Measurements from ENCODE around the gene ZNF334.

Gene ZNF334

DNA sequence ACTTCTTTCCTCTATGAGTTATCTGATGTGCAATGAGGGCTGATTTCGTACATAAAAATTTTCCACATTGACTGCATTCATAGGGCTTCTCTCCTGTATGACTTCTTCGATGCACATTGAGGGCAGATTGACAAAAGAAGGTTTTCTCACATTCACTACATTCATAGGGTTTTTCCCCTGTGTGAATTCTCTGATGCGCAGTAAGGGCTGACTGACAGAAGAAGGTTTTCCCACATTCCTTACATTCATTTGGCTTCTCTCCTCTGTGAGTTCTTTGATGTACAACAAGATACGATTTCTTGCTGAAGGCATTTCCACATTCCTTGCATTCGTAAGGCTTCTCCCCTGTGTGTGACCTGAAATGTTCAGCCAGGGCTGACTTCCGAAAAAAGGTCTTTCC, 11.4 kb downstream of the ZNF334 start:
- in situ Hi-C loops (cut with HindIII; ENCODE audit: low pct_unique_long_range_greater_than_20kb, low sequenced_read_pairs), result no loop called here
- TF ChIP-seq JUND (IDR thresholded peaks at IDR 0.05; ENCODE audit: low read depth), result no peak
- DNase-seq (ENCODE audit: low read depth in 1 of 2, low spot score in 1 of 2), result peak in 1 of 2 experiments; percentile 24

DNA sequence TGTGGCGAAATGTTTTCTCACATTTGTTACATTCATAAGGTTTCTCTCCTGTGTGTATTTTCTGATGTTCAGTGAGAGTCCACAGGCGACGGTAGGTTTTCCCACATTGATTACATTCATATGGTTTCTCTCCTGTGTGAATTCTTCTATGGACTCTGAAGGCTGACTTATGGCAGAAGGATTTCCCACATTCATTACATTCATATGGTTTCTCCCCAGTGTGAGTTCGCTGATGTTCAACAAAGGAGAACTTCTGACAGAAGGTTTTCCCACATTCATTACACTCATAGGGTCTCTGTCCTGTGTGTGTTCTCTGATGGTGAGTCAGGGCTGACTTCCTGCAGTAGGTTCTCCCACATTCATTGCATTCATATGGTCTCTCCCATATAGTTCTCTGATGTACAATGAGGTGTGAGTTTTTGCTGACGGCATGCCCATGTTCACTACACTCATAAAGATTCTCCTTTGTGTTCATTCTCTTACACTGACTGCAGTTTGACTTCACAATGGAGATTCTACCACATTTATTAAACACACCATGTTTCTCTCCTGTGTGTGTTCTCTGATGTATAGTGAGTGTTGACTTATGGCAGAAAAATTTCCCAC, 11.9 kb downstream of the ZNF334 start:
- TF ChIP-seq JUND (IDR thresholded peaks at IDR 0.05; ENCODE audit: low read depth), result no peak
- in situ Hi-C loops (cut with HindIII; ENCODE audit: low pct_unique_long_range_greater_than_20kb, low sequenced_read_pairs), result no loop called here
- no peak for DNase-seq (ENCODE audit: low read depth in 1 of 2, low spot score in 1 of 2)

DNA sequence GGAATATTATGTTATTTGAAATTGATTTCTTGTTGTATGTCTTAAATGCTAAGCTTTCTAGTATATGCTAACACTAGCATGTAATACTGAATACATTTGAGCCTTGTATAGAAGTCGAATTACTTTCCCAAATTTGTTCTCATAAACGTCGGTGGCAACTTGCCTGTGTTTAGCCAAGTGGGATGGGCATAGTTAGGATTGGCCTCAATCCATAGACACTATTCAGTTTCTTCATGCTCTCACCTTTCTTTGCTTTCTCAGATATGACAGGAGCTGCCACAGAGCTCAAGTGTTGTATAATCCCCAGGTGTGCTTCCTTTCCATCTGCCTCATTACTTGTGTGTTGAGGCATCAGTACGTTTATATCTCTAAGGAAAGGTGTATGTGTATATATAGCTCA, 19.3 kb downstream of the ZNF334 start:
- in situ Hi-C loops (cut with HindIII; ENCODE audit: low pct_unique_long_range_greater_than_20kb, low sequenced_read_pairs), result no loop called here
- no peak for TF ChIP-seq JUND (IDR thresholded peaks at IDR 0.05; ENCODE audit: low read depth)

DNA sequence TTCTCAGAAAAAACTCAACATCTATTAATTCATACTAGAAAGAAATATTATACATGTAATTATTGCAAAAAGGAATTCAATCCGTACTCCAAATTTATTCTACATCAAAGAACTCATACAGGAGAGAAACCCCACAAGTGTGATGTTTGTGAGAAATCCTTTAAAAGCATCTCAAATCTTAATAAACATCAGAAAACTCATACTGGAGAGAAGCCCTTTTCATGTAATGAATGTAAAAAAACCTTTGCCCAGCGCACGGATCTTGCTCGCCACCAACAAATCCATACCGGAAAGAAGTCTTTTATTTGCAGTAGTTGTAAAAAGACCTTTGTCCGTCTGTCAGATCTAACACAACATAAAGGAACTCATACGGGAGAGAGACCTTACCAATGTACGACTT, 22.0 kb downstream of the ZNF334 start:
- in situ Hi-C loops (cut with HindIII; ENCODE audit: low pct_unique_long_range_greater_than_20kb, low sequenced_read_pairs), result no loop called here
- TF ChIP-seq JUND (IDR thresholded peaks at IDR 0.05; ENCODE audit: low read depth), result no peak
- DNase-seq (ENCODE audit: low read depth in 1 of 2, low spot score in 1 of 2), result no peak

More for the DNA sequence above, 19.3 kb downstream of the ZNF334 start:
- DNase-seq (ENCODE audit: low read depth in 1 of 2, low spot score in 1 of 2), result no peak

DNA sequence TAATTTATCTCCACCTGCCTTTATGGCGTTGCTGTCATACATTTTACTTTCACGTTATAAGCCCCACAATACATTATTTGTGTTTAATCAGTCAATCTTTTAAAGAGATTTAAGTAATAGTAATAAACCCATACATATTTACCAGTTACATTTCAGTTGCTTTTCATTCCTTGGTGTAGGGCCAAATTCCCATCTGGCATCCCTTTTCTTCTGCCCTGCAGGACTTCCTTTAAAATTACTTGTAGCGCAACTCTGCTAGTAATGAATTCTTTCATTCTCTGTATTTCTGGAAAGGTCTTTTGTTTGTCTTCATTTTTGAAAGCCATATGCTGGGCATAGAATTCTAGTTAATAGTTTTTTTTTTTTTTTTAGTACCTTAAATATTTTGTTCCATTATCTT, 24.9 kb downstream of the ZNF334 start:
- no peak for TF ChIP-seq JUND (IDR thresholded peaks at IDR 0.05; ENCODE audit: low read depth)
- DNase-seq (ENCODE audit: low read depth in 1 of 2, low spot score in 1 of 2), result no peak
- in situ Hi-C loops (cut with HindIII; ENCODE audit: low pct_unique_long_range_greater_than_20kb, low sequenced_read_pairs), result no loop called here

DNA sequence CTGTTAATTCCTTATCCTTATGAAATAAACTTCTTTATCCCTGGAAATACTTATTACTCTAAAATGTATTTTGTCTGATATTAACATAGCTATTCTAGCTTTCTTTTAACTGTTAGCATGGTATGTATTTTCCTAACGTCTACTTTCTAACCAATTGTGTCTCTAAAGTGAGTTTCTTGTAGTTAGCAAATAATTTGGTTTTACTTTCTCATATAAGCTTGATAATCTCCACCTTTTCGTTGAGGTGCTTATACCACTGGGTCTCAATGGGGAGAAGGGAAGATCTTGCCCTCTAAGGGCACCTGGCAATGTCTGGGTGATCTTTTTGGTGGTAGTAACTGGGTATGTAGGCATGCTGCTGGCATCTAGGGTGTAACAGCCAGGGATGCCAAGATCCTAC, 25.7 kb downstream of the ZNF334 start:
- in situ Hi-C loops (cut with HindIII; ENCODE audit: low pct_unique_long_range_greater_than_20kb, low sequenced_read_pairs), result no loop called here
- no peak for DNase-seq (ENCODE audit: low read depth in 1 of 2, low spot score in 1 of 2)
- no peak for TF ChIP-seq JUND (IDR thresholded peaks at IDR 0.05; ENCODE audit: low read depth)

DNA sequence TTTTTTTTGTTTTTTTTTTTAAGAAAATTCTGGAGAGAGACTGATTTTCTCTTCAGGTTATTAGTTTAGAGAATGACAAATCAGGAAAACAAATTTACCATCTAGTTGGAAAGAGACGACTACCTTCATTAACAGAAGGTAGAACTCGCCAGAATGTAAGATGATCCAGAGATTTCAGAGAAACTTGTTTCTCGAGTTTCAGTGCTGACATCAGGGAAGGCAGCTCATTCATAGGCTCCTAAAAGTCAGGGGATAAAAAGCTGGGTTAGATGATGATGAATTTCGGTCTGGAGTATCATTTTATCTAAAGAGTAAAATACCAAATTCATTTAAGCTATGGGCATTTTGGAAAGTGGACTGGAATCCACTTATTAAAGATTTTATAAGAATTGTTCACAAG, 27.9 kb downstream of the ZNF334 start:
- TF ChIP-seq JUND (IDR thresholded peaks at IDR 0.05; ENCODE audit: low read depth), result no peak
- in situ Hi-C loops (cut with HindIII; ENCODE audit: low pct_unique_long_range_greater_than_20kb, low sequenced_read_pairs), result no loop called here
- DNase-seq (ENCODE audit: low read depth in 1 of 2, low spot score in 1 of 2), result peak; percentile 13 to 72

DNA sequence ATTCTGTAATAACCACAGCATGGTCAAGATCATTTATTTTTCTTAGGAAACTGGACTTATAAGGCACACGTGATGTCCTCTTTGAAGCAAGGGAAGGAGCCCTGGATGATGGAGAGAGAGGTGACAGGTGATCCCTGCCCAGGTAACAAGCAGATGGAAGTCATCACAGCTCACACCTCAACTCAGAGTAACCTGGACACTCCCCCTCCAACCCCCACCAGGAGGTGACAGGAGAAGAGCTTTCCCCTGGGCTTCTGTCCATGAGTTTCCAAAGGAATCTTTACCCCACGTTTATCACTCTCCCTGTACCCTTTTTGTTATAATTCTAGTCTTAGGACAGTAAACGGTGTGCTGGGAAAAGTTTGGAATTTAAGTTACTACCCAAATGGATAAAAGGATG, 28.4 kb downstream of the ZNF334 start:
- TF ChIP-seq JUND (IDR thresholded peaks at IDR 0.05; ENCODE audit: low read depth), result no peak
- no peak for DNase-seq (ENCODE audit: low read depth in 1 of 2, low spot score in 1 of 2)
- in situ Hi-C loops (cut with HindIII; ENCODE audit: low pct_unique_long_range_greater_than_20kb, low sequenced_read_pairs), result no loop called here

DNA sequence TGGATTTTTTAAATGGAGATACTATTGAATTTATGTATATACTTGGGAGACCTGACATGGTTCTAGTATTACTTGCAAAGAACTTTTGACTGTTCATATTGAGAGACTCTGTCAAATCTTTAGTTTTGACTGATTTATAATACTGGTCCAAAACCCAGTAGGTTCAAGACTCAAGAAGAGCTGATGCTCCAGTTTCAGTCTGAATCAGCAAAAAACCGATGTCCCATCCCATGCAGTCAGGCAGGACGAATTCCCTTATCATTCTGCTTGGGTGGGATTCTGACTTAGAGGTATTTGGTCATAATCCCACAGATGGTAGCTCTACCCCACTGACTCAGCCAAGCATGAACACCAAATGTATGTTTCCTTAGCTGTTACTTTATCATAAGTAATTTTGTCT, 29.5 kb downstream of the ZNF334 start:
- no peak for DNase-seq (ENCODE audit: low read depth in 1 of 2, low spot score in 1 of 2)
- TF ChIP-seq JUND (IDR thresholded peaks at IDR 0.05; ENCODE audit: low read depth), result no peak
- in situ Hi-C loops (cut with HindIII; ENCODE audit: low pct_unique_long_range_greater_than_20kb, low sequenced_read_pairs), result no loop called here

DNA sequence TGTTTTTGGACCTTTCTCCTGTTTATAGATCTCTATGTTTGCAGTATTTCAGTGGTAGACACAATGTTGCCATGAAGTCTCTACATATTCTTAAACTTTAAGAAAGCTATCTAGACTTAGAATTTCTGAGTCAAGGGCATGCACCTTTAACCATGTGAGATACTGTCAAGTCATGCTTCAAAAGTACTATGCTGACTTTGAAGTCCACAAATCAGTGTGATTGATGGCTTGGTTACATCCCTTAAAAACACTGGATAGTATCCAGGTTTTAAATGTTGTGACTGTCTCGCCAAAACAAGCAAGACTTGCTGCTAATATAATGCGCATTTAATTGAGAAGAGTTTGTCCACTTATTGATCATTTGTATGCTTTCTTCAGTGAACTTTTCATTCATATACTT, 30.5 kb downstream of the ZNF334 start:
- in situ Hi-C loops (cut with HindIII; ENCODE audit: low pct_unique_long_range_greater_than_20kb, low sequenced_read_pairs), result no loop called here
- DNase-seq (ENCODE audit: low read depth in 1 of 2, low spot score in 1 of 2), result no peak
- no peak for TF ChIP-seq JUND (IDR thresholded peaks at IDR 0.05; ENCODE audit: low read depth)

DNA sequence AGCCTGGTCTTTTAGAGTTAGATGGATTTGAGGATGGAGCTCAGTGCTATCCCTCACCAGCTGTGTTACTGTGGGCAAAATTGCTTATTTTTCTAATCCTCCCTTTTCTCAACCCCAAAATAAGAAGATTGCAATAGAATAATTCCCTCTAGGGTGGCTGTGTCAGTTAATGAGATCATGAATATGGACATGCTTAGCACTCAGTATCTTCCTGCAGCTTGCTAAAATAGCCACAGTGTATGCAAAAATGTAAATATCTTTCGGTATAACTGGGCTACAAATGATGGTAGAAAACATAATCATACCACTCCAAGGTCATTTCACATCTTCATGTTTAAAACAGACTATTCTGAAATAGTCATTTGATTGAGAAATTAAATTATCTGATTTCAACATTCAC, 35.7 kb downstream of the ZNF334 start:
- TF ChIP-seq JUND (IDR thresholded peaks at IDR 0.05; ENCODE audit: low read depth), result no peak
- no peak for DNase-seq (ENCODE audit: low read depth in 1 of 2, low spot score in 1 of 2)
- in situ Hi-C loops (cut with HindIII; ENCODE audit: low pct_unique_long_range_greater_than_20kb, low sequenced_read_pairs), result no loop called here

DNA sequence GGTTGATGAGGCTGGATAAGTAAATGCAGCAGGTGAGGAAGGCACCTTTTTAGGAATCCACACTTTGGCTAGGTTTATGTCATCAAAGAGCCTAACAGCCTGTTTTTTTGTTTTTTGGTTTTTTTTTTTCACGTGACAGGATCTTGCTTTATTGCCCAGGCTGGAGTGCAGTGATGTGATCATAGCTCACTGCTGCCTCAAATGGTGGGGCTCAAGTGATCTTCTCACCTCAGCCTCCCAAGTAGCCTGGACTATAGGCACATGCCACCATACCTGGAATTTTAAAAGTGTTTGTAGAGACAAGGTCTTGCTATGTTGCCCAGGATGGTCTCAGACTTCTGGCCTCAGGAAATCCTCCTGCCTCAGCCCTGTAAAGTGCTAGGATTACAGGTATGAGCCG, 36.1 kb downstream of the ZNF334 start:
- in situ Hi-C loops (cut with HindIII; ENCODE audit: low pct_unique_long_range_greater_than_20kb, low sequenced_read_pairs), result no loop called here
- DNase-seq (ENCODE audit: low read depth in 1 of 2, low spot score in 1 of 2), result no peak
- no peak for TF ChIP-seq JUND (IDR thresholded peaks at IDR 0.05; ENCODE audit: low read depth)

DNA sequence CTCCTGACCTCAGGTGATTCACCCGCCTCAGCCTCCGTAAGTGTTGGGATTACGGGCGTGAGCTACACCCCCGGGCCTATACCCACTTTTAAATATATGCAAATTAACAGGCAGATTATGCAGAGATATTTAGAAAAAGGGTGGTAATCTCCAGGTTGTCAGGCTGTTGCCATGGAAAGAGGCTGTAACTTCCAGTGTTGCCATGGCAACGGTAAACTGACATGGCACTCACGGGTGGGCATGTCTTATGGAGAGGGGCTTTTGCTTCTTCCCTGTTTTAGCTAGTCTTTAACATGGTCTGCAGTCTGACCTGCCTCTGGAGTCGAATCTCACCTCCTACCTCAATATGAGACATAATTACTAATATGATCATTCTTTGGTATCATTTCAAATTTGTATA, 44.9 kb downstream of the ZNF334 start:
- in situ Hi-C loops (cut with HindIII; ENCODE audit: low pct_unique_long_range_greater_than_20kb, low sequenced_read_pairs), result no loop called here
- DNase-seq (ENCODE audit: low read depth in 1 of 2, low spot score in 1 of 2), result no peak
- TF ChIP-seq JUND (IDR thresholded peaks at IDR 0.05; ENCODE audit: low read depth), result no peak

DNA sequence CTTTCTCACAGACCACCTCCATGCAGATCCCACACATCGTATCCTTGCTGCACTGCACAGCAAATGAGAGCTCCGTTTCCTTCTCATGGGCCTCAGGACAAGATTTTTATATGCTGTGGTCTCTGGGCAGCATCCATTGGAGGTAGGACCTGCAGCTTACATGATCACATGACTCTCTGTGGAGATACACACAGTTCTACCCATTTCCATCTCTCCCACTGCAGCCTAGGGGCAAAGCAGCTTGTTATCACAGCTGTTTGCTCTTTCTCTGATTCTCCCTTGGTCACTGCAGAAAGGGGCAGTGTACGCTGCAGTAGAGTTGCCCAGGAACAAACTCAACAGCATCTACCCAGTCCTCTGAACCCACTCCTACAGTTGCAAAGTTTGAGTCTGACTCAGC, 48.9 kb downstream of the ZNF334 start:
- in situ Hi-C loops (cut with HindIII; ENCODE audit: low pct_unique_long_range_greater_than_20kb, low sequenced_read_pairs), result no loop called here
- TF ChIP-seq JUND (IDR thresholded peaks at IDR 0.05; ENCODE audit: low read depth), result no peak
- no peak for DNase-seq (ENCODE audit: low read depth in 1 of 2, low spot score in 1 of 2)
